BE2C (cell line): ENCODE results near the gene SRXN1.
A peak's percentile ranks its signal among the peaks of the same experiment; 100 is the strongest.

Experiments used
- DNase-seq: peaks from one replicate; pipeline ENCODE4 v3.0.0-alpha.2; 2020
- H3K27me3 ChIP-seq: fragments of 250-450 bp; sonication (Bioruptor Pico); 2 replicates; pipeline ENCODE4 v1.5.1; 2020; ENCODE audit warnings: mild to moderate bottlenecking
- H3K36me3 ChIP-seq: fragments of 250-450 bp; sonication (Bioruptor Pico); 2 replicates; pipeline ENCODE4 v1.5.1; 2020; ENCODE audit warnings: mild to moderate bottlenecking
- H3K4me1 ChIP-seq: fragments of 250-450 bp; sonication (Bioruptor Pico); 2 replicates; pipeline ENCODE4 v1.5.1; 2020
- H3K4me3 ChIP-seq: 2 replicates; pipeline ENCODE4 v1.5.1; 2011; ENCODE audit warnings: low read depth, low read length
- H3K9me3 ChIP-seq: fragments of 250-450 bp; sonication (Bioruptor Pico); 2 replicates; pipeline ENCODE4 v1.5.1; 2020
- TF ChIP-seq, protein P1 (sequence below): IDR thresholded peaks from 2 replicates; pipeline ENCODE4 v1.5.1; 2012; ENCODE audit warnings: mild to moderate bottlenecking, low read depth, low read length

Gene SRXN1

DNA sequence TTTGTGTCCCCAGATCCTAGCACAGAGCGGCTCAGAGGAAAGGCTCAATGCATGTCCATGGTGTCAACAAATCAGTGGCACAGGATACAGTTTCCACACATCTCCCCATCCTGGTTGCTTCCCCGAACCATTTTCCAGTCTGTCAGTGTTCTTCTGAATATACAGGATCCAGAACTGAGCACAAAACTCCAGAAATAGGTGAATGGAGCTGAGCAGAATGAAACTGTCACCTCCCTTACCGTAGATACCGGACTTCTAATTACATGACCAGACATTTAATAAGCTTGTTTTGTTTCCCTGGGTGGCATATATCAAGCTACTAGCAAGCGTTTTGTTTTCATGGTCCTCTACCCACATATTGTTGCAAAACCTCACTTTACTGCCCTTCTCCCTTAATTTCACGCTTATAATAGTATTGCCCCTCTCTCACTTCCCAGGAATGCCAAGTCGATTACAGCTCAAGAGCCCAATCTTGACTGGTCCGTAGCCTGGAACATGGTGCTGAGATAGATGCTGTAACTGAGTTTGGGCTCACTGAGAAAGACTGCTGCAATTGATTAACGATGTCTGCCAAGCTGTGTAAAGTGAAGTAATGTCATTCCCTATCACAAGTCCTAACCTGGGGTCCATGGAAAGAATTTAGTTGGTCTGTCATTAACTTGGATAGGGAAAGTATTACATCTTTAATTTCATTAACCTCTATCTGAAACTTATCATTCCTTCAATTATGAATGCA, 34.6 kb upstream of the SRXN1 start:
- Histone ChIP-seq H3K27me3 (no peaks in the 10 kb centered on the region), H3K36me3 (no peaks in the 10 kb centered on the region), H3K4me1 (no peaks in the 10 kb centered on the region), H3K9me3 (no peaks in the 10 kb centered on the region), H3K4me3 (no peak overlapping the region)
- DNase-seq = no peak
- TF ChIP-seq, protein P1, sequence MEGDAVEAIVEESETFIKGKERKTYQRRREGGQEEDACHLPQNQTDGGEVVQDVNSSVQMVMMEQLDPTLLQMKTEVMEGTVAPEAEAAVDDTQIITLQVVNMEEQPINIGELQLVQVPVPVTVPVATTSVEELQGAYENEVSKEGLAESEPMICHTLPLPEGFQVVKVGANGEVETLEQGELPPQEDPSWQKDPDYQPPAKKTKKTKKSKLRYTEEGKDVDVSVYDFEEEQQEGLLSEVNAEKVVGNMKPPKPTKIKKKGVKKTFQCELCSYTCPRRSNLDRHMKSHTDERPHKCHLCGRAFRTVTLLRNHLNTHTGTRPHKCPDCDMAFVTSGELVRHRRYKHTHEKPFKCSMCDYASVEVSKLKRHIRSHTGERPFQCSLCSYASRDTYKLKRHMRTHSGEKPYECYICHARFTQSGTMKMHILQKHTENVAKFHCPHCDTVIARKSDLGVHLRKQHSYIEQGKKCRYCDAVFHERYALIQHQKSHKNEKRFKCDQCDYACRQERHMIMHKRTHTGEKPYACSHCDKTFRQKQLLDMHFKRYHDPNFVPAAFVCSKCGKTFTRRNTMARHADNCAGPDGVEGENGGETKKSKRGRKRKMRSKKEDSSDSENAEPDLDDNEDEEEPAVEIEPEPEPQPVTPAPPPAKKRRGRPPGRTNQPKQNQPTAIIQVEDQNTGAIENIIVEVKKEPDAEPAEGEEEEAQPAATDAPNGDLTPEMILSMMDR = no peak

DNA sequence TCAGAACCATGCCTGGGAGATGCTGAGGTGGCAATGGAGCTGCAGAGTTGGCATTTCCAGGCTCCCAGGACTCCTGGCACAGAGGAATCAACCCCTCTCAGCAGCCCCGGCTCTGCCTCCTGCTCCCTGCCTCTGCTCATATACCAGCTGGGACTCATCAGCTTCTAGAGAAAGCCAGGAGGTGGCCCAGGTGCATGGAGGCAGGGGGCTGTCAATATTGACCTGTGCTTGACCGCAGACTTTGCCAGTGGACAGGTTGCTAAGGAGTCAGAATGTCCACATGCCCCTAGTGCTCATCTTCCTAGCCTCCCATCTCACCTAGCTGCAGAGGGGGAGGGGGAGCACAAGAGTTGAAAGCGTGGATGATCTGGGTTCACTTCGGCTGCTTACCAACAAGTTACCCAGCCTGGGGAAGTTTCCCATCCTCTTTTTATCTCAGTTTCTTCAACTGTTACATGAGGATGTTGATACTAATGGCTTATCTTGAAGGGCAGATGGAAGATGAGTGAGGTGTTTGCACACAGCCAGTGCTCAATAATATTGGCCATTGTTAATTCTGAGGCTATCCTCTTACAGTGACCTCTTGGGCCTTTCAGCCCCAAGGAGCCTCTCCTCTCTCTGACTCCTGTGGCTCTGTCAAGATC, 31.8 kb upstream of the SRXN1 start:
- H3K9me3 ChIP-seq = no peaks in the 10 kb centered on the region
- H3K4me3 ChIP-seq = no peak overlapping the region
- TF ChIP-seq, protein P1 = no peak
- DNase-seq = no peak
- H3K36me3 ChIP-seq = no peaks in the 10 kb centered on the region
- H3K4me1 ChIP-seq = no peaks in the 10 kb centered on the region
- H3K27me3 ChIP-seq = no peaks in the 10 kb centered on the region

DNA sequence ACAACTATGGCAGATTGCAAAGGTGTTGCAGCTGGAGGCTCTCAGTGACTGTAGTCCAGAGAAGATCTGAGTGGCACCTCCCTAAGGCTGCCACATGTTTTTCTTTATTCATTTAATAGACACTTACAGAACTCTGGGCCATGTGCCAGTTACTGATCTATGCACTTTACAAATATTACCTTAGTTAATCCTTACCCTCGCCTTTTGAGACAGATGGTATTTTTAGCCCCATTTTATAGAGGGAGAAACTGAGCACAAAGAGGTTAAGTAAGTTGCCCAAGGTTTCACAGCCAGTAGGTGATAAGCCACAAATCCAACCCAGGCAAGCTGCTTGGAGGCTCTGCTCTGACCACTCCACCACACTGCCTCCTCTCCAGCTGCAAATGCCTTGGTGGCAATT, 29.1 kb upstream of the SRXN1 start:
- Histone ChIP-seq H3K36me3 (no peaks in the 10 kb centered on the region), H3K4me3 (no peak overlapping the region), H3K4me1 (no peaks in the 10 kb centered on the region), H3K27me3 (no peaks in the 10 kb centered on the region), H3K9me3 (no peaks in the 10 kb centered on the region)
- no peak for DNase-seq
- TF ChIP-seq, protein P1 = no peak

DNA sequence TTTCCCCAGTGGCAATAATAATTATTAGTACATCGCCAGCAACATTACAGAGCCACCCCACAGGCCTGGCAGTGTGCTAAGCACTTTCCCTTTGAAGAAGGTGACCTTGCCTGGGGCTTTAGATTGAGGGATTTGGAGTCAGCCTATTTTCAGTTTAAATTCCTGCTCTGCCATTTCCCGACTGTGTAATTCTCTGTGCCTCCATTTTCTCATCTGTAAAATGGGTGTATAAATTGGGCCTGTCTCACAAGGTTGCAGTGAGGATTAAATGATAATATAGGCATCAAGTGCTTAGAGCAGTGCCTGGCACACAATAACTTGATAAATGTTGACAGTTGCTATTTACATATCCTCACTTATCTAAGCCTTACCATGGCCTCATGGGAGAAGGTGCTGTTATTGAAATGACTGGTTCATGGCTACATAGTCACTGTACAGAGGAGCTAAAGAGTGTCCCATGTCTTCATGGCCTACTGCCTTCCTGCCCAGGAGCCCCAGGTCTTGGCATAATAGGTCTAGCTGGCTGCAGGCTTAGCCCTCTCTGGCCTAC, 27.7 kb upstream of the SRXN1 start:
- TF ChIP-seq, protein P1 = no peak
- H3K4me1 ChIP-seq = no peaks in the 10 kb centered on the region
- H3K36me3 ChIP-seq = no peaks in the 10 kb centered on the region
- H3K9me3 ChIP-seq = no peaks in the 10 kb centered on the region
- no peak for DNase-seq
- no peak overlapping the region for H3K4me3 ChIP-seq
- H3K27me3 ChIP-seq = no peaks in the 10 kb centered on the region

DNA sequence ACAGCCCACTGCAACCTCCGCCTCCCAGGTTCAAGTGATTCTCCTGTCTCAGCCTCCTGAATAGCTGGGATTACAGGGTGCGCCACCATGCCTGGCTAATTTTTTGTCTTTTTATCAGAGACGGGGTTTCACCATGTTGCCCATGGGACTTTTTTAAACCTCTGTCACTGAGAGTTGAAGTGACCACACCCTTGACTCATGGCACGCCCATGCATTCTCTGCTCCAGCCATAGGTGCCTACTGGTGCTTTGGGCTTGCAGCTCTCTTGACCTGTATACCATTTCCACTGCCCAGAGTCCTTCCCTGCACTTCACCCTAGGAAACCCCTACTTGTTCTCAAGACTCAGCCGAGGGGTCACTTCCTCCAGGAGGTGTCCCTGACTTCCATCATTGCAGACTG, 25.0 kb upstream of the SRXN1 start:
- TF ChIP-seq, protein P1 = no peak
- no peaks in the 10 kb centered on the region for H3K27me3 ChIP-seq
- no peak overlapping the region for H3K4me3 ChIP-seq
- no peak for DNase-seq
- no peaks in the 10 kb centered on the region for H3K4me1 ChIP-seq
- H3K9me3 ChIP-seq = no peaks in the 10 kb centered on the region
- H3K36me3 ChIP-seq = no peaks in the 10 kb centered on the region

DNA sequence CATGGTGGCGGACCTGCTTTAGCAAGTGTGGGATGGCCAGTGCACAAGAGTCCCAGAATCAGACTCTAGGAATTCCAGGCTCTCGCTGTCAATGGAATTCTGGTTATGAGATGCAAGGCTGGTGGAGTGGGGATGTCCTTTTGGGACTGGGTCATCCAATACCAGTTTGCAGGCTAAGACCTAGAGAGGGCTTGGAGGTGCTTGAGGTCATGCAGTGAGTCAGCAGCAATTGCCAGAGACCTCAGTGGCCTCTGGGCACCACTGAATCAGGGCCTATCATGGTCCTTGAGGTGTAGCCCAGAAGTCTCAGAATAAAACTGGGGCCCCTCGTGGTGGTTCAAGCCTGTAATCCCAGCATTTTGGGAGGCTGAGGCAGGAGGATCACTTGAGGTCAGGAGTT, 24.0 kb upstream of the SRXN1 start:
- DNase-seq = no peak
- Histone ChIP-seq H3K9me3 (no peaks in the 10 kb centered on the region), H3K27me3 (no peaks in the 10 kb centered on the region), H3K4me1 (no peaks in the 10 kb centered on the region), H3K36me3 (no peaks in the 10 kb centered on the region), H3K4me3 (peak overlapping the region; percentile 72)
- TF ChIP-seq, protein P1 = no peak
